HUES6 (cell line): ENCODE data around the gene NECTIN2.
"Not testable (repeated sequence)": the region's sequence is repeated elsewhere in the genome, so short reads cannot be mapped to it uniquely, and the experiment has no call there.

Experiments used
- H3K27ac ChIP-seq: 2 replicates; pipeline ENCODE4 v1.7.0; 2013; ENCODE audit warnings: low read depth, mild to moderate bottlenecking, low read length, inconsistent platforms
- H3K27me3 ChIP-seq: 2 replicates; pipeline ENCODE4 v1.6.1; 2013; ENCODE audit warnings: low read length; ENCODE audit not compliant: control insufficient read depth, insufficient read depth
- H3K36me3 ChIP-seq: 2 replicates; pipeline ENCODE4 v1.6.1; 2013; ENCODE audit warnings: low read length; ENCODE audit not compliant: control insufficient read depth, insufficient read depth
- H3K4me1 ChIP-seq: 2 replicates; pipeline ENCODE4 v1.6.1; 2013; ENCODE audit warnings: low read length; ENCODE audit not compliant: control insufficient read depth, insufficient read depth
- H3K4me3 ChIP-seq: 2 replicates; pipeline ENCODE4 v1.5.1; 2013; ENCODE audit warnings: low read depth, low read length
- H3K9ac ChIP-seq: one replicate; pipeline ENCODE4 v1.6.1; 2013; ENCODE audit warnings: mild to moderate bottlenecking, low read length
- H3K9me3 ChIP-seq: 2 replicates; pipeline ENCODE4 v1.6.1; 2013; ENCODE audit warnings: low read depth, low read length; ENCODE audit not compliant: control insufficient read depth, insufficient read depth

The NECTIN2 gene

DNA sequence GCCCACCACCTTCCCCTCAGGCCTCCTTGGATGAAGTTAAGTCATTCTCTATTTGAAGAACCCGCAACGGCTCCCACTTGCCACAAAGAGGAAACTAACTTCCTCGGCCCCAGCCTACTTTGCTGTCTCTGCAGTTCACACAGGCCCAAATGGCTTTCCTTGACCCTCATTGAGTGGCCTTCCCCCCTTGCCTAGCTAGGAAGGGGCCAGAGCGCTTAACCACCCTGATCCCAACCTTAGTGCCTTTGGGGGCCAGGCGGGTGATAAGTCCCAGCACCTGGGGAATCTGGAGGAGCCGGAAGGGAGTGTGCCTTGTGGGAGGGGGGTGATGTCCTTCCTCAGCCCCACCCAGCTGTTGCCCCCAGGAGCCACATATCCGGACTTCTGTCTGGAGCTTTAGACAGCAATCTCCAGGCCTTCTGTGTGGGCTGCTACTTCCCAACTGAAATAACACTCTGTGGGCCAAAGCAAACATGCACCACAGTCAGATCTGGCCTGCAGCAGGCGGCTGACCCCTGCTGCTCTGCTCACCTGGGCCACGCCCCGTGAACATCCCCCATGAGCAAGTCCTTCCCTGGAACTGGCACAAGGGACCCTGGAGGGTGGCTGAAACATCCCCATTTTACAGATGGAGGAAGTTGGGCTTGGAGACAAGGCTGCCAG is 10.5 kb downstream of the NECTIN2 start:
- Histone ChIP-seq H3K9ac (no peak overlapping the region), H3K27me3 (no peaks in the 10 kb centered on the region), H3K4me3 (no peak overlapping the region), H3K9me3 (no peaks in the 10 kb centered on the region), H3K4me1 (peaks cover 10% of the 10 kb centered on the region; the same call in 1 of the 2 replicates), H3K27ac (no peak overlapping the region), H3K36me3 (peaks cover 57% of the 10 kb centered on the region)

- no peaks in the 10 kb centered on the region for H3K9me3 ChIP-seq
- no peaks in the 10 kb centered on the region for H3K27me3 ChIP-seq
- H3K36me3 ChIP-seq, result peaks cover 56% of the 10 kb centered on the region
- H3K4me3 ChIP-seq, result no peak overlapping the region
- H3K27ac ChIP-seq, result no peak overlapping the region
- peaks cover 10% of the 10 kb centered on the region; the same call in 1 of the 2 replicates for H3K4me1 ChIP-seq
- H3K9ac ChIP-seq, result no peak overlapping the region
These were observed 11.7 kb downstream of the NECTIN2 start for GRCh38 chr19:44857837-44858236.

- H3K4me1 ChIP-seq, H3K9ac ChIP-seq, H3K9me3 ChIP-seq, H3K27me3 ChIP-seq, H3K4me3 ChIP-seq, H3K27ac ChIP-seq: not testable (repeated sequence)
- peaks cover 61% of the 10 kb centered on the region for H3K36me3 ChIP-seq
These were observed 15.5 kb downstream of the NECTIN2 start for GRCh38 chr19:44861576-44861975.

GRCh38 chr19:44863990-44864389 is 17.9 kb downstream of the NECTIN2 start:
- no peak overlapping the region for H3K4me3 ChIP-seq
- H3K36me3 ChIP-seq, result peaks cover 67% of the 10 kb centered on the region
- no peaks in the 10 kb centered on the region for H3K4me1 ChIP-seq
- no peaks in the 10 kb centered on the region for H3K27me3 ChIP-seq
- H3K9me3 ChIP-seq, result no peaks in the 10 kb centered on the region
- H3K9ac ChIP-seq, result no peak overlapping the region
- H3K27ac ChIP-seq, result no peak overlapping the region

GRCh38 chr19:44865196-44865767 is 19.2 kb downstream of the NECTIN2 start:
- peaks cover 64% of the 10 kb centered on the region for H3K36me3 ChIP-seq
- no peaks in the 10 kb centered on the region for H3K27me3 ChIP-seq
- no peak overlapping the region for H3K9ac ChIP-seq
- no peak overlapping the region for H3K27ac ChIP-seq
- H3K4me3 ChIP-seq, result no peak overlapping the region
- no peaks in the 10 kb centered on the region for H3K9me3 ChIP-seq
- H3K4me1 ChIP-seq, result no peaks in the 10 kb centered on the region

DNA sequence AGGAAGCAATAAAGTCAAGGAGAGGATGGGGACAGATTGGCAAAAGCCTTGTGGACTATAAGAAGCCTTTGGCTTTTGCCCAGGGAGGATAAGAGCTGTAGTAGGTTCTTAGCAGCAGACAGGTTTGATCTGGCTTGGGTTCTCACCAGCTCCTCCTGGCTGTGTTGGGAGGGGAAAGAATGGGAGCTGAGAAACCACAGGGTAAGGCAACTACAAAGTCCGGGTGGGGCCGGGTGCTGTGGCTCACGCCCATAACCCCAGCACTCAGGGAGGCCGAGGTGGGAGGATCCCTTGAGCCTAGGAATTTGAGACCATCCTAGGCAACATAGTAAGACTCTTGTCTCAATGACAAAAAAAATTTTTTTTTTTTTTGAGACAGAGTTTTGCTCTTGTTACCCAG is 20.6 kb downstream of the NECTIN2 start:
- Histone ChIP-seq H3K36me3 (peaks cover 64% of the 10 kb centered on the region), H3K4me3 (no peak overlapping the region), H3K27ac (no peak overlapping the region), H3K9me3 (no peaks in the 10 kb centered on the region), H3K4me1 (no peaks in the 10 kb centered on the region), H3K27me3 (no peaks in the 10 kb centered on the region), H3K9ac (no peak overlapping the region)

- no peaks in the 10 kb centered on the region for H3K4me1 ChIP-seq
- no peaks in the 10 kb centered on the region for H3K9me3 ChIP-seq
- no peak overlapping the region for H3K4me3 ChIP-seq
- peaks cover 73% of the 10 kb centered on the region for H3K36me3 ChIP-seq
- H3K27ac ChIP-seq, result no peak overlapping the region
- H3K9ac ChIP-seq, result no peak overlapping the region
- H3K27me3 ChIP-seq, result no peaks in the 10 kb centered on the region
These were observed 21.5 kb downstream of the NECTIN2 start for GRCh38 chr19:44867578-44867977.

DNA sequence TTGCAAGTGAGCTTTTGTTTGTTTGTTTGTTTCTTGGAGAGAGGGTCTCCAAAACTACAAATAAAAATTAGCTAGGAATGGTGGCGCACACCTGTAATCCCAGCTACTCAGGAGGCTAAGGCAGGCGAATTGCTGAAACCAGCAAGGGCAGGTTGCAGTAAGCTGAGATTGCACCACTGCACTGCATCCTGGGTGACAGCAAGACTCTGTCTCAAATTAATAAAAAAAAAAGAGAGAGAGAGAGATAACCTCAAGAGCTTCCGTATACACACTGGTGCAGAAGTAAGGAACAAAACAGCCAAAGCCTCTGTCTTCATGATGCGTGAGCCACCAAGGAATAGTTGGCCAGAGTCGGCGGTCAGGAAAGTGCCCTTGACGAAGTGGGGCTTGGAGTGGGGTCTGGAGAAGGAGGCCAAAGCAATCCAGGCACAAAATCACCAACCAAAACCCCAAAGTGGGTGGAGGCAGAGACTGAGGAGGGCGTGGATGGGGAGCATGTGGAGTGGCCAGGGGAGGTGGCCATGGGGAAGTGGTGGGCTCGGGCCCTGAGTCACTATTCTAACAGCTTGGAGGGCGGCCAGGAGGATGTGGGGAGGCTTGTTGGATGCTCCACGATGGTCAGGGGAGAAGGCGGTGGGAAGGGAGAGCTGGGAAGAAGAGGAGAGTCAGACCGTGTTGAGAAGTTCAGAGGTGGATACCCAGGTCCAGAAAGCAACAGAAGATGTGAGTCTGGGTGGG is 23.8 kb downstream of the NECTIN2 start:
- Histone ChIP-seq H3K36me3 (peaks cover 87% of the 10 kb centered on the region), H3K9me3 (no peaks in the 10 kb centered on the region), H3K4me1 (no peaks in the 10 kb centered on the region), H3K27me3 (no peaks in the 10 kb centered on the region), H3K27ac (no peak overlapping the region), H3K4me3 (no peak overlapping the region), H3K9ac (no peak overlapping the region)

DNA sequence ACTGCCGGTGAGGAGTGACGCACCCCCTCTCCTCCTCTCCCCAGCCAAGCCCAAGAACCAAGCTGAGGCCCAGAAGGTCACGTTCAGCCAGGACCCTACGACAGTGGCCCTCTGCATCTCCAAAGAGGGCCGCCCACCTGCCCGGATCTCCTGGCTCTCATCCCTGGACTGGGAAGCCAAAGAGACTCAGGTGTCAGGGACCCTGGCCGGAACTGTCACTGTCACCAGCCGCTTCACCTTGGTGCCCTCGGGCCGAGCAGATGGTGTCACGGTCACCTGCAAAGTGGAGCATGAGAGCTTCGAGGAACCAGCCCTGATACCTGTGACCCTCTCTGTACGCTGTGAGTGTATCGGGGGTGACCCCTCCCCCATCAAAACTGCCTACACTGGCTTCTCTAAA is 25.7 kb downstream of the NECTIN2 start:
- H3K36me3 ChIP-seq, result peaks cover 87% of the 10 kb centered on the region
- H3K27me3 ChIP-seq, result no peaks in the 10 kb centered on the region
- H3K27ac ChIP-seq, result no peak overlapping the region
- no peaks in the 10 kb centered on the region for H3K9me3 ChIP-seq
- H3K4me1 ChIP-seq, result peaks cover under 1% of the 10 kb centered on the region; the same call in 1 of the 2 replicates
- no peak overlapping the region for H3K4me3 ChIP-seq
- H3K9ac ChIP-seq, result no peak overlapping the region

DNA sequence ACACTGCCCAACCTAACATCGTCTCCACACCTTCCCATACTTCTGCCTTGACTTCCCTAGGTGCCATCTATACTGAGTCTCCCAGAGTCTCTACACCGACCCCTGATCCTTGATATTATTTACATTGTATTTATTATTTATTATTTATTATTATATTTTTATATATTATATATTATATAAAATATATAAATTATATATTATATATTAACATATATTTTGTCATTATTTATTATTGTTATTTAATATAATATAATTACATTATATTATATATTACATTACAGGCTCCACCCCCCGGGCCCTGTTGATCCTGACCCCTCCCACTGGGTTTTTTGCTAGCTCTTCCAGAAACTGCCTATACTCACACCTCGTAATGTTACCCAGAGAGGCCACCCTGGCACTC is 26.6 kb downstream of the NECTIN2 start:
- Histone ChIP-seq H3K4me1 (peaks cover 8% of the 10 kb centered on the region; the same call in 1 of the 2 replicates), H3K36me3 (peaks cover 90% of the 10 kb centered on the region), H3K9me3 (no peaks in the 10 kb centered on the region), H3K27me3 (no peaks in the 10 kb centered on the region), H3K9ac (no peak overlapping the region), H3K4me3 (no peak overlapping the region), H3K27ac (no peak overlapping the region)

DNA sequence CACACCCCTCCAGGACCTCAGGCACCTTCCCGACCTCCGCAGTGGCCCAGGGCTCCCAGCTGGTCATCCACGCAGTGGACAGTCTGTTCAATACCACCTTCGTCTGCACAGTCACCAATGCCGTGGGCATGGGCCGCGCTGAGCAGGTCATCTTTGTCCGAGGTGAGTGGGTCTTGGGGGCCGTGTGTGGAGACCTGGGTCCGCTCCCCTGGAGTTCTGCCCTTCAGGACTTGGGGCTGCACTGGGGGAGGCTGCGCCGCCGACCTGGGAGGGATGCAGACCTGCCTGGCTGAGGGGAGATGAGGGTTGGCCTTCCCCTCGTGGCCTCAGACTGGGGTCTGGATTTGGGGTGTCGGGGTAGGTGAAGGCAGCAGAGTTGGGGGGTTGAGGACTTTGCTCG is 28.2 kb downstream of the NECTIN2 start:
- Histone ChIP-seq H3K9me3 (no peaks in the 10 kb centered on the region), H3K27ac (no peak overlapping the region), H3K36me3 (peaks cover 93% of the 10 kb centered on the region)

More for the DNA sequence above, 28.2 kb downstream of the NECTIN2 start:
- H3K27me3 ChIP-seq, result no peaks in the 10 kb centered on the region
- H3K4me1 ChIP-seq, result peaks cover 15% of the 10 kb centered on the region
- no peak overlapping the region for H3K9ac ChIP-seq
- H3K4me3 ChIP-seq, result no peak overlapping the region
